GM21576 (cell line): ENCODE data around the gene FAM156B.
"Not testable (repeated sequence)": the region's sequence is repeated elsewhere in the genome, so short reads cannot be mapped to it uniquely, and the experiment has no call there.

ENCODE experiments used
- ATAC-seq: cut with Tn5 transposase; IDR thresholded peaks from one replicate; pipeline ENCODE4 v1.9.1; 2021; ENCODE audit warnings: mild to moderate bottlenecking, moderate library complexity; ENCODE audit not compliant: unreplicated experiment

FAM156B gene

GRCh38 chrX:52914704-52915103, 17.6 kb downstream of the FAM156B start:
- not testable (repeated sequence) for ATAC-seq

- ATAC-seq = peak; percentile 55
Observed at GRCh38 chrX:52923781-52924241, 26.7 kb downstream of the FAM156B start.

- not testable (repeated sequence) for ATAC-seq
Observed at GRCh38 chrX:52930214-52930613, 33.1 kb downstream of the FAM156B start.

GRCh38 chrX:52933213-52933612, 36.1 kb downstream of the FAM156B start:
- ATAC-seq = no peak

GRCh38 chrX:52933976-52934703, 37.0 kb downstream of the FAM156B start:
- ATAC-seq = no peak

- ATAC-seq = peak; percentile 93
Observed at GRCh38 chrX:52934704-52935469, 37.8 kb downstream of the FAM156B start.

- ATAC-seq = not testable (repeated sequence)
Observed at GRCh38 chrX:52935470-52935784, 38.3 kb downstream of the FAM156B start.

GRCh38 chrX:52940704-52941103, 43.6 kb downstream of the FAM156B start:
- not testable (repeated sequence) for ATAC-seq

GRCh38 chrX:52941728-52942127, 44.6 kb downstream of the FAM156B start:
- not testable (repeated sequence) for ATAC-seq

- not testable (repeated sequence) for ATAC-seq
Observed at GRCh38 chrX:52945838-52946494, 48.8 kb downstream of the FAM156B start.

GRCh38 chrX:52947501-52947900, 50.4 kb downstream of the FAM156B start:
- ATAC-seq = not testable (repeated sequence)

GRCh38 chrX:52948265-52948664, 51.1 kb downstream of the FAM156B start:
- ATAC-seq = not testable (repeated sequence)

GRCh38 chrX:52949325-52949724, 52.2 kb downstream of the FAM156B start:
- not testable (repeated sequence) for ATAC-seq

GRCh38 chrX:52949884-52950283, 52.8 kb downstream of the FAM156B start:
- not testable (repeated sequence) for ATAC-seq
